ENCODE measurements around the gene STARD7.

GRCh38 chr2:96256611-96257113 lies 48.0 kb upstream of the STARD7 start:
- TF ChIP-seq ZNF8 (CRISPR knock-in tag; IDR thresholded peaks at IDR 0.05) = no peak
- no peak for TF ChIP-seq CSRNP3 (CRISPR knock-in tag; IDR thresholded peaks at IDR 0.05)
- no peak for TF ChIP-seq ARNTL (CRISPR knock-in tag; IDR thresholded peaks at IDR 0.05; ENCODE audit: borderline replicate concordance, low read depth)
- TF ChIP-seq ZC3H10 (CRISPR knock-in tag; IDR thresholded peaks at IDR 0.05) = no peak
- no peak for TF ChIP-seq ZFP3 (CRISPR knock-in tag; IDR thresholded peaks at IDR 0.05)
- TF ChIP-seq ZFP30 (CRISPR knock-in tag; IDR thresholded peaks at IDR 0.05) = no peak
- TF ChIP-seq, protein P1, sequence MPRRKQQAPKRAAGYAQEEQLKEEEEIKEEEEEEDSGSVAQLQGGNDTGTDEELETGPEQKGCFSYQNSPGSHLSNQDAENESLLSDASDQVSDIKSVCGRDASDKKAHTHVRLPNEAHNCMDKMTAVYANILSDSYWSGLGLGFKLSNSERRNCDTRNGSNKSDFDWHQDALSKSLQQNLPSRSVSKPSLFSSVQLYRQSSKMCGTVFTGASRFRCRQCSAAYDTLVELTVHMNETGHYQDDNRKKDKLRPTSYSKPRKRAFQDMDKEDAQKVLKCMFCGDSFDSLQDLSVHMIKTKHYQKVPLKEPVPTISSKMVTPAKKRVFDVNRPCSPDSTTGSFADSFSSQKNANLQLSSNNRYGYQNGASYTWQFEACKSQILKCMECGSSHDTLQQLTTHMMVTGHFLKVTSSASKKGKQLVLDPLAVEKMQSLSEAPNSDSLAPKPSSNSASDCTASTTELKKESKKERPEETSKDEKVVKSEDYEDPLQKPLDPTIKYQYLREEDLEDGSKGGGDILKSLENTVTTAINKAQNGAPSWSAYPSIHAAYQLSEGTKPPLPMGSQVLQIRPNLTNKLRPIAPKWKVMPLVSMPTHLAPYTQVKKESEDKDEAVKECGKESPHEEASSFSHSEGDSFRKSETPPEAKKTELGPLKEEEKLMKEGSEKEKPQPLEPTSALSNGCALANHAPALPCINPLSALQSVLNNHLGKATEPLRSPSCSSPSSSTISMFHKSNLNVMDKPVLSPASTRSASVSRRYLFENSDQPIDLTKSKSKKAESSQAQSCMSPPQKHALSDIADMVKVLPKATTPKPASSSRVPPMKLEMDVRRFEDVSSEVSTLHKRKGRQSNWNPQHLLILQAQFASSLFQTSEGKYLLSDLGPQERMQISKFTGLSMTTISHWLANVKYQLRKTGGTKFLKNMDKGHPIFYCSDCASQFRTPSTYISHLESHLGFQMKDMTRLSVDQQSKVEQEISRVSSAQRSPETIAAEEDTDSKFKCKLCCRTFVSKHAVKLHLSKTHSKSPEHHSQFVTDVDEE (CRISPR knock-in tag; IDR thresholded peaks at IDR 0.05) = no peak
- TF ChIP-seq TOX (CRISPR knock-in tag; IDR thresholded peaks at IDR 0.05; ENCODE audit: borderline replicate concordance) = no peak
- TF ChIP-seq CREB5 (CRISPR knock-in tag; IDR thresholded peaks at IDR 0.05; ENCODE audit: low read depth) = no peak
- TF ChIP-seq, protein P2, sequence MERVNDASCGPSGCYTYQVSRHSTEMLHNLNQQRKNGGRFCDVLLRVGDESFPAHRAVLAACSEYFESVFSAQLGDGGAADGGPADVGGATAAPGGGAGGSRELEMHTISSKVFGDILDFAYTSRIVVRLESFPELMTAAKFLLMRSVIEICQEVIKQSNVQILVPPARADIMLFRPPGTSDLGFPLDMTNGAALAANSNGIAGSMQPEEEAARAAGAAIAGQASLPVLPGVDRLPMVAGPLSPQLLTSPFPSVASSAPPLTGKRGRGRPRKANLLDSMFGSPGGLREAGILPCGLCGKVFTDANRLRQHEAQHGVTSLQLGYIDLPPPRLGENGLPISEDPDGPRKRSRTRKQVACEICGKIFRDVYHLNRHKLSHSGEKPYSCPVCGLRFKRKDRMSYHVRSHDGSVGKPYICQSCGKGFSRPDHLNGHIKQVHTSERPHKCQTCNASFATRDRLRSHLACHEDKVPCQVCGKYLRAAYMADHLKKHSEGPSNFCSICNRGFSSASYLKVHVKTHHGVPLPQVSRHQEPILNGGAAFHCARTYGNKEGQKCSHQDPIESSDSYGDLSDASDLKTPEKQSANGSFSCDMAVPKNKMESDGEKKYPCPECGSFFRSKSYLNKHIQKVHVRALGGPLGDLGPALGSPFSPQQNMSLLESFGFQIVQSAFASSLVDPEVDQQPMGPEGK (CRISPR knock-in tag; IDR thresholded peaks at IDR 0.05; ENCODE audit: borderline replicate concordance) = no peak
- TF ChIP-seq ZNF70 (CRISPR knock-in tag; IDR thresholded peaks at IDR 0.05) = no peak
